GM21390 (cell line): ENCODE results near the gene XPA.
"Not testable (repeated sequence)": the region's sequence is repeated elsewhere in the genome, so short reads cannot be mapped to it uniquely, and the experiment has no call there.

ENCODE experiments used
- ATAC-seq: cut with Tn5 transposase; IDR thresholded peaks from one replicate; pipeline ENCODE4 v1.9.1; 2021; ENCODE audit not compliant: unreplicated experiment

The XPA gene

DNA sequence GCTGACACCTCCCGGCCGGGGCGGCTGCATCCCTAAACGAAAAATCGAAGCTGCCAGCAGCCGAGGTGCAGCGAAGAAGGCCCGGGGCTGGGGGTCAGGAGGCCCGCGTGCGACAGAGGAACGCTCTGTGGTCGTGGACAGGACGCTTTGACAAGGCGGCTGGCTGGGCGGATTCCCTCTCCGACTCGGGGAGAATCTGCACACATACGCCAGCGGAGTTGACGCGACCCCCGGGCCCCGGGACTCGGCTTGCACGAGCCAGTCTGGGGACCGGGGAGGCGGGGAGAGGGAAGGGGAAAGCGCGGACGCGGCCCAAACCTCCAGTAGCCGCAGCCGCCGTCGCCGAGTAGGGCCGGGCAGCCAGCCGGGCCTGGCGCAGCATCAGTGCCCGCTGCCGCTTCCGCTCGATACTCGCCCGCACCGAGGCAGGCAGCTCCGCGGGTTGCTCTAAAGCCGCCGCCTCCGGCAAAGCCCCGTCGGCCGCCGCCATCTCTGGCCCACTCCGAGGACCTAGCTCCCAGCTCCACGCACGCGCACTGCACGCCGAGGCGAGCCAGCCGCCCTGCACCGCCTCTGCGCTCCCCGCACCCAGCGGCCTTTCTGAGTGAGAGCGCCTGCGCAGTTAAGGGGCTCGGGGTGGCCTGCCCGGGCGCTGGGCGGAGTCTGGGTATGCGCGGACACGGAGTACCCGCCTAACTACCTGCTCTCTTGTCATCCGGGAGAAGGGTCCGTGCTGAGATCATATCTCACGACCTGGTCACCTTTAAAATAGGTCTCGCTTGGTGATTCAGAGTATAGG lies at the start of gene XPA:
Gene XPA, minus strand, starts transcription at position 538 of the 799 bp plus-strand sequence. Its CDS starts 48 bp downstream, at position 490.
- ATAC-seq: peak; percentile 86

DNA sequence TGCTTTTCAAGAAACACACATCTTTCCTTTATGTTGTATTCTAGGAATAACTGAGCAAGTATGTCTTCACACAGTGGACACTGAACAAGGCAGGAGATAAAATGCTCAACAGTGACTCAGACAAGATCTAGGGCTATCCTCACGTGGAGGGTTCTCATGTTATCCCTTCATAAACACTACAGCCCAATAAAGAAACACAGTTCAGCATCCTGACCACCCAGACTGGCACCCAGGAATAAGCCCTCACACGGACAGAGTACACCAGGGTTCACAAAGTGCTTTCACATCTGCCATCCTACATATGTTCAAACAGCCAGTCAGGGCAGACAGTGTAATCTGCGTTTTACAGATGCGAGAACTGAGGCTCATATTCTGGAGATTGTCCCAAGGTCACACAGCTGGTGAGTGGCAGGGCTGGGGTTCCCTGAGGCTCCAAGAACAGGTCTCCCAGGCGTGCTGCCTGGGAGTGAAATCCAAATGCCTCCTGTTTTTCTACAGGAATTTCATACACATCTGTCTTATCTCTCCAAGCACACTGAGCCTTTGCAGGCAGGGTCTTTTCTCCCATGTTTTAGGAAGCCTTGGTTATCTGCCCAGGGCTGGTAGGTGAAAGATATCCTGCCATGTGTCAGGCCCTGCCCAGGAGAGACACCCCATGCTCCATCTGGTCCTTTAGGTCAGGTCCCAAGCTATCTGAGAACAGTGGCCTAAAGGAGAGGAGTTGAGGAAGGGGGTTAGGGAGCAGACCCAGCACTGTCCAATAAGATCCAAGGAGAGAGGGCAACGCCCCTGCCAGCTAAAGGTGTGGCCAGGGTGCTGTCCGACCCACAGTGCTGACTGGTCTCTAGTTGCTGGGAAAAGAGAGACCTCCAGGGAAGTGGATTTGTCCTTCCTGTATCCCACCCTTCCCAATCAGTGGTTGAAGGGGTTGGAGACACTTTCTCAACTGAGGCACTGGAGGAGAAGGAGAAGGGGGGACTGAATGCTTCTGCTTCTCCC lies 47.9 kb upstream of the XPA start:
- no peak for ATAC-seq

DNA sequence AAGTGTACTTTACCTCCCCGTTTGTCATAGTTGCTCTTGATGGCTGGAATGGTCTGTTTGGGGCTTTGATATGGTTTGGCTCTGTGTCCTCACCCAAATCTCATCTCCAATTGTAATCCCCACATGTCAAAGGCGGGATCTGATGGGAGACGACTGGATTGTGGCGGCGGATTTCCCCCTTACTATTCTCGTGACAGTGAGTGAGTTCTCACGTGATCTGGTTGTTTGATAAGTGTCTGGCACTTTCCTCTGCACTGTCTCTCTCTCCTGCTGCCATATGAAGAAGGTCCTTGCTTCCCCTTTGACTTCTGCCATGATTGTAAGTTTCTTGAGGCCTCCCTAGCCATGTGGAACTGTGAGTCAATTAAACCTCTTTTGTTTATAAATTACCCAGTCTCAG lies 46.9 kb upstream of the XPA start:
- not testable (repeated sequence) for ATAC-seq

DNA sequence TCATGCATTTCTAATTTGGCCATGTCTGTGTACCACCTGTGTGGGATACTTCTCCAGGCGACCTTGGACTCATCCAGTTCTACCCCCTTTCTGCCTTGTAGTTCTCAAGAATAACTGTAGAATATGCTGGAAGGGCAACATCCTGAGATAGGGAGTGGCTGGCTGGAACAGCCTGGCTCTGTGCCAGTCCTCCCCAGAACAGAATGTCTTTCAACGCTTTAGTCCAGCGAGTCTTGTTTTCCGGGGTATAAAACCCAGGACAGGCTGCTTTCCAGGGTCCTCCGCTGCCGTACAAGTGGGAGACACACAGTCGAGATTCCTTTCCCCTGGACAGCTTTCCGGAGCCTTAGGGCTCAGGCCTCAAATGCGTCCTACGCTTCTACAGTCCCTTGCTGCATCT lies 45.4 kb upstream of the XPA start:
- ATAC-seq: no peak

DNA sequence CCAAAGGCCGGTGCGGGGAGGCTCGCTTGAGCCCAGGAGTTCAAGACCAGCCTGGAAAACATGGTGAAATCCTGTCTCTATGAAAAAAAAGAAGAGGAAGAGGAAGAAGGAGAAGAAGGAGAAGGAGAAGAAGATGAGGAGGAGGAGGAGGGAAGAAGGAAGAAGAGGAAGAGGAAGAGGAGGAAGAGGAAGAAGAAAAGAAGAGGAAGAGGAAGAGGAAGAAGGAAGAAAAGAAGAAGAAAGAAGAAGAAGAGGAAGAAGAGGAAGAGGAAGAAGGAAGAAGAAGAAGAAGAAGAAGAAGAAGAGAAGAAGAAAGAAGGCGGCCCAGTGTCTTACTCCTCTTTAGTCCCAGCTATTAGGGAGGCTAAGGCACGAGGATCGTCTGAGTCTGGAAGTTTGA lies 44.8 kb upstream of the XPA start:
- no peak for ATAC-seq

DNA sequence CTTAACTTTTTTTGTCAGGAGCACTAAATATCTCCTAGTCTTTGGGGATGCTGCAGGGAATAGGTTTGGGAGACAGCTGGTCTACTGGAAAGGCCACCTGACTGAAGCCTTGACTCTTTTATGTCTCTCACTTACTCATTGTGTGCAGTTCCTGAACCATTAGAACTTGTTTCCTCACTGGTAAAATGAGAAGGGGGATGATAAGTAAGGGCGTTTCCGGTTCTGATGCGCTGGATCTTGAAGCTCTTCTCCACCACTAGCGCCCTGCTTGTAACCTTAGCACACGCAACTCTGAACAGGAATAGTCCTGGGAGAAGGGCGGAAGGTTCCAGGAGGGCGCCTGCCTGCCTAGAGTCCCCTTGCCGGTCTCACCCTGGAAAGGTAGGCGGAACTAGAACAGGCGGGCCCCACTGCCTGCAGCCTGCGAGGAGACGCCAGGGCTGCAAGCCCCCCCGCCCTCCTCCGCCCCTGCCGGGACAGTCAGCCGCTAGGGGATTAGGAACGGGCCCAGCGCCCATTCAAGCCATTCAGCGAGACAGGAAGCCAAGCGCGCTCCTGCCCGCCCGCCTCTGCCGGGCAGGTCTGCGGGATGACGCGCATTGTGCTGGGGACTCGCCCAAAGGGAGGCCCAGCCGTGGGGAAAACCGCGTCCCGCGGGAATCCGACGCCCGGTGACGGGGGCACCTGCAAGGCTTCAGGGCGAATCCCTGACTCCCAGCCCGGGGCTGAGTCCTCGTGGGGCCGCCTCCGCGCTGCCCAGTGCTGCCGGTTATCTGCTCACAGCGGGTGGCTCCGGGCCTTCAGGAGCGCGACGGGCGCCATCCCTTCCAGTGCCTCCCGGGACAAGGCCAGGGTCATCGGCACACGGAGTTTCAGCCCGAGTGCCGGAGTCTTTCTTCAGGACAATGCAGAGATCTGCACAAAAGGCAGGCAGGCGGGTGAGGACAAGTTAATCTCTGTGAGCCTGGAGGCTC lies 44.0 kb upstream of the XPA start:
- no peak for ATAC-seq

DNA sequence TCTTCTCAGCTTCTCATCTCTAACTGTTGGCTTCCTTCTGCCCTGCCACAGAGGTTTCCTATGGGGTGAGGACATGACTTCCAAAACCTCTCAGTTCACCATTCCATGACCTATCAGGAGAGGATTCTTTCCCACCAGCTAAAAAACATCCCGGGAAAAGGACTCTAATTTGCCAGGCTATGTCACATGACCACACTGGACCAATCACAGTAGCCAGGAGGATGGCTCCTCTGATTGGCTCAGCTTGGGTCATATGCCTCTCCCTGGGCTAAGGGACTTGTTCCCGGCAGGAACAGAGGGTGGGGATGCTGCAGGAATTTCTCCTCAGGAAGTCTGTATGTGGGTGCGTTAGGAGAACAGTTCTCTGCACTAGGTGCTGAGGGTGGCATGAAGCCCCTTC lies 40.3 kb upstream of the XPA start:
- ATAC-seq: no peak

DNA sequence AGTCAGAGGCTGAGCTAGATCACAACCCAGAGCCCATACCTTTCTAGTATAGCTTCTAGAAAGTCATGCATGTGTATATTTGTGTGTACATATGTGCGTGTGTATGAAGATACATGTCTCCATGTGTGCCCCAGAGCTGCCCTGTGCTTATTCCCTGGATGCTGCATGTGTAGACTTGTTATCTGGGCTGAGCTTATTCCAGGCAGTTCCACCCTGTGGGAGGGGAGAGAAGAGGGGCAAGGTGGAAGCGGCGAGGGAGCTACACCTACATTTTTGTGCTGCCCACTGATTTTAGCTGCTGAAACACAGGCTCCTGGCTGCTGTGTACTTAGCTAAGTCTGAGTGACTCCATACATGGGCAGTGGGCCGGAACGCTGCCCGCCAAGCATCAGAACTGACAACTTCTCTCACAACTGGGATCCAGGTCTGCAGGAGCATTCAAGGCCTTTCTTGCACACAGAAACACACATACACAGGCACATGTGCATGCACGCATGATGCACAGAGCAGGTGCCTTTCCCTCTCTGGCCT lies 38.0 kb upstream of the XPA start:
- ATAC-seq: no peak

DNA sequence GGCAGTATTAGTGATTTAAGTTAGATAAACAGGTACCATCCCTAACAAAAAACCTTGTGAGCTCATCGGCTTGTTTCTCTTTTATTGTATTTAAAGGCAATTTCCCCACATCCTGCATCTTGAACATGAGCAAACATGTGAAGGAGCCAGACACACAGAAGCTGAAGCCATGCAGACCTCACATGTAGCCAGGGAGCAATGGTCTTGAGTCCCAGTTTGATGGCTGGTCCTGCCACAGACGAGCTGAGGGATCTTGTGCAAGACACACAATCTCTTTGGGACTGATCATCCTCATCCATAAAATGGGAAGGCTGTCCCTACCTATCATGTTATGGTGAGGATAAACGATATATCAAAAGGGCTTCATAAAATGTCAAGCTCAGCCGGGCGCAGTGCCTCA lies 29.6 kb upstream of the XPA start:
- ATAC-seq: no peak

DNA sequence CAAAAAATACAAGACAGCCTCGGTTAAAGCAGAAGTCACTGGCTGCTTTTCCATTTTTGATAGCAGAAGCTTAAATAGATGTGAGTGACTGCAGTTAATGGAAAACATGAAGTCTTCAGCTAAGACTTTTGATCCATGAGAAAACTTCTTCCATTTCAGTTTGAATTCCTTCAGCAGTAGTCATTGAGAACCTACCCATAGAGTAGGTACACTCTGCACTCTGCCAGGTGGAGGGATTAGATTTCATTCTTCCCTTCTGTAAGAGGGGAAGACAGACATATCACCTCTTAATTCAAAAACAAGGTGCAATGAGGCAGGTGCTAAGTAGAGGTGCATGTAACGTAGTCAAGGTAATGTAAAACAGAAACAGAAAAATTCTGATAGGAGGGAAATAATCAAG lies 26.7 kb upstream of the XPA start:
- no peak for ATAC-seq

DNA sequence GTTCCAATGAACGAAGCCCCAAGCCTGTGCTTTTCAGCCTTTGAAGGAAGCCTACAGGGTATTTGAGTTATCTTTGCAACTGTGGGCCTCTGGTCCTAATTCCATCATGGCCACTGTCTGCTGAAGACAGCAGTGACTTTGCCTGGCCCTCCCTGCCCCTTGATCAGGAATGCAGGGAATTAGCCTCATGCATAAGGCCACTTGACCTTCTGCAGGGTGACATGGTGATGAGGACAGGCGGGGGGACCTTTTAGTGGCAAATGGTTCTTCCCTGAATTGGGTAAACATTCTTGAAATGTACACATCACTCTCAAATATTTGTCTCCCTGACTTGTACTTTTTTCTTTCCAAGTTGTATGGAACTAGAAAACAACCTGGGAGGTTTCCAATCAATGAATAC lies 25.2 kb upstream of the XPA start:
- no peak for ATAC-seq

DNA sequence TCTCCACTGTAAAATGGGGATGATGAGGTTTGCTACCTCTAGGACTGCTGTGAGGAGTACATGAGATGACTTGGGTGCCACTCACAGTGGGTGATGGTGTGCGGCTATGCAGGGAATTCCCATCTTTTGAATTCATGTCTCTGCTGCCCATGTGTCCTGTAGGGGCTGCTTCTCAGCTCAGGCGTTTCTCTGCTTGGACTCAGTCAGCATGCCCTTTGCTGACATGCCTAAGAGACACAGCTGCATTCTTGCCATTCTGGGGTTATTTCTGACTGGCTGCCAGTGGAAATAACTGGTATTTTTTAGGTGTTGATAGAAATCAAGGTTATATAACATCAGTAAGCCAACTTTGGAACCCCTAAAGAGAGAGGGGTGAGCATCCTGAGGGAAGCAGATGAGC lies 24.3 kb upstream of the XPA start:
- no peak for ATAC-seq

DNA sequence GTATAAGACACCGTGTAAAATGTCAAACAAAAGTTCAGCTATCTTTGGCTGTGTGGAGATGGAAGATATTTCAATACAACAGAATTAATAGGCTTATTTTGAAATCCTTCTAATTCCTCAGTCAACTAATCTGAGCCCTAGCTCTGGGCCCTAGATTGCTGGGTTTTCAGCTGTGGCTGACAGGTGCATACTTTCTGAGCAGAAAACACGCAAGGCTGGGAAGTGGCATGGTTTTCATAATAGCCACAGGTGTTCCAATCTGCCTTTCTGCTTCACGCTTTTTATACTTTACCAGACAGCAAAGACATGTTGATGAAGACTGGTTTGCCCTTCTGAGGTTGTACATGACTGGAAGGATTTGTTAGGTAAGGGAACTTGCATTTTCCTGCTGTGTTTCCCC lies 20.7 kb upstream of the XPA start:
- ATAC-seq: no peak

DNA sequence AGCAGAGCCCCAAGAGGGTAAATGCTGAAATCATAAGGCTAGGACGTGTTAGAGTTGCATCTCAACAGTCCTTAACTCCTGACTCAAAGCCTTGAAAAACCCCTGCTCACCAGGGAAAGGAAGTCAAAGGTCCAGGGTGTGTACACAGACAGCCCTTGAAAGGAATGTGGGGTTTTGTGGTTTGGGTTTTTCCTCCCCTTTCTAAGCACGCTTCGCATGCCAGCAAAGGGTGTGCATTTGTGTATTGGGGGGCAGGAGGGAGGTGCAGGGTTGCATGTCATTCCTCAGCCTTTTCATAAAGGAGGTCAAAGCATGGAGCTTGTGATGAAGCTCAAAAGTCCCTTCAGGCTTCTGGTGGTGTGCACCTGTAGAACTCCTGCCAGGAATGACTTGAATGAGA lies 17.3 kb upstream of the XPA start:
- ATAC-seq: no peak

DNA sequence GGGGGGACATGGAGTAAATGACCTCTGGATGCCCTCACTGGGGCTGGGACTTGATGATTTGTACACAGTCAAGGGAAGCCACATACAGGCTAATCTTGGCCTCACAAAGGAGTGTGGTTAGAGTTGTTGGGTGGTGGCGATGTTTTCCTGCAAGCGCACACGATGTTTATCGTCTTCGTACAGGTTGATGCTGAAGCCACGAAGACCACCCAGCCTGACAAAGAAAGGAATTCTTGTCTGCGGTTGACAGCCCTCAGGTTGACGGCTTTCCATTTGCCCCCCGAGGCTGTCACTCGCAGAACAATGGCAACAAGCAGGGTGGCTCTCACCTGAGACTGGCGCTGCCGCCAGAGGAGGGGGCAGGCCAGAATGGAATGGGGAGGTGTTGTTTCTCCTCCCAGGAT lies 14.1 kb upstream of the XPA start:
- ATAC-seq: no peak

DNA sequence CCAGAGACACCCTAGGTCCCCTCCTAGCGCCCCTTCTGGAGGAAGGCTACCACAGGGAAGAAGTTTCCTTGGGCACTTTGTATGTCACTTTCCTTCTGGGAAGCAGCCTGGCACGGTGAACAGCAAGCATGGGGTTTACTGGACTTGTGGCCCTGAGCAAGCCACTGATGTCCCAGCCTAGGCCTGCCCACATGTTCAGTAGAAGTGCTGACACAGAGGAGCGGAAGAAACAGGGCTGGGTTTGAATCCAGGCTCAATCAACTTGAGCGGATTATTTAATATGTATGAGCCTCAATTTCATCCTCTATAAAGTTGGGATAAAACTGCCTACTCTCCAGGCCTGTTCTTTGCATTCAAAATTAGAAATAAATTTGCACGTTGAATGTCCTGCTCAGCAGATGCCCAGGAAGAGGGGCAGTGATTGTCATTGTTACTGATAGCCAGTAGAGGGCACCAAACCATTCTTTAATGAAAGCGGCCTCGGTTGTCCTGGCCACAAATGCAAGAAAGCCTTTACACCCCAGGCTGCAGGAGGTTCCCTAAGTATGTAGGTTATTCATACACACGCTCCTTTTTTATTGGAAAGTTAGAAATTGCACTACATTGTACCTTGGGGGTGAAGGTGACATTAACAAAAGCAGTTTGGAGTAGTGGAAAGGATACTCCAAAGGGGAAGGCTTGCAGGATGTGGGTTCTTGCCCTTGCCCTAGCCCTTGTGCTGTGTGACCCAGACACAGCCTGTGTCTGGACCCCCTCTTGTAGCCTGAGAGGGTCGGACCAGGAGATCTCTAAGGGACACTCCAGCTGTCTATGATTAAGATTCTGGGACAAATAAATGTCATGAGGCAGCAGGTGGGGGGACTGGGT lies 13.4 kb upstream of the XPA start:
- ATAC-seq: no peak

DNA sequence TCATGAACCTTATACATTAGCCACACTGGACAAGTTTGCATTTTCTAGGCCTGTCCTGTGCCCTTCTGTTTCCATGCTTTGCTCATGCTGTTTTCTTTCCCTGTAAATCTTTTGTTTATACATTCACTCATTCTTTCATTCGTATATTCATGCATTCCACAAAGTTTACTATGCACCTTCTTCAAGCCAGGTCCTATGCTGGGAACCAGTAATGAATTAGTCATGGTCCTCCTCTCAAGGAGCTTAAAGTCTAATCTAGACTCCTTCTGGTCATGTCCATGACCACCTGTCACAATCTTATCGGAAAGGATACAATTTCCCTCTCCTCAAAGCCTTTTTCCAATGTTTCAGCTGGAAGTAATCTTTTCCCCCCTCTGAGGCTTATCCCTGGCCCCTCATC lies 9.1 kb upstream of the XPA start:
- no peak for ATAC-seq

DNA sequence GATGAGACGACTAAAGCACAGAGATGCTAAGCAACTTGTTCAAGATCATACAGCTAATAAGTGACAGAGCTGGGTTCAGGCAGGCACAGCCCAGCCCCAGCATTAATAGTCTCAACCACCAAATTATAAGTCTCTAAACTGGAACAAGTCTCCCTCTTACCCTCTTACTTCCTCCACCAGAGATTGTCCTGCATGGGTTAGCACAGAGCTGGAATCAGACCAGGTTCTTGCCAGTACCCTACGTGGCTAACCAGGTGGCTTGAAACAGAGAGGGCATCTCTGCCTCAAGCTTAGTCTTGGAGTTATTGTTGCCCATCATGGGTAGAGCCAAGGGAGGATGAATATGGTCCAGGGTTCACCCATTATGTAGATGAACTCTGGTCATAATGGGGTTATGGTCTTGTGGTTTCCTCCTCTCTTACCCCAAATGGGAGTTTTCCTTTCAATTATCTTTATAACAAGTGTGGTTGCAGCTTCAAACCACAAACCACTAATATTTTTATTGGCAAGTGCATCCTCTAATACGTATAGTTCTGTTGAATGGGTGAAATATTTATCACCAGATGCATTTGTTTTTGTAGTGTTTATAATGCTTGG lies 8.3 kb upstream of the XPA start:
- ATAC-seq: no peak

DNA sequence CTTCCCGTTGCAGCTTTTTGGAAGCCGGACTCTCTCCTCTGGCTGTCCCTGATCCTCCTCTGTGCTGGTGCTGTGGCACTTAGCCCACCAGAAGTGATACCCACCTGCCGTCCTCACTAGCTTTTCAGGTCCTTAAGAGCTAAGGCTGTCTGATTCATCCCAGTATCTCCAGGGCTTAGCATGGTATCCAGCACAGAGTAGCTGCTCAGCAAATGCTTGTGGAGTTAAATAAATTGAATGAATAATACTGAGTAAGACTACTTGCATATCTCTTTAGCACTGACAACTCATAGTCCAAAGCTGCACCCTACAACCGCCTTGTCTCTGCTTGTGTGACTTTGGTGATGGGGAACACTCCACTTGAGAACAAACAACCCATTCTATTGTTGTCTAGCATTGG lies 7.7 kb upstream of the XPA start:
- ATAC-seq: no peak
